GM12872 (cell line): ENCODE measurements around the gene KRT36.

ENCODE experiments used
- TF ChIP-seq, protein P1 (sequence below): IDR thresholded peaks from 3 replicates; pipeline ENCODE4 v1.5.1; 2011; ENCODE audit warnings: low read depth, mild to moderate bottlenecking, low read length, moderate library complexity; ENCODE audit not compliant: insufficient read depth

KRT36 gene

GRCh38 chr17:41464173-41464572 is 25.5 kb downstream of the KRT36 start:
- TF ChIP-seq, protein P1, sequence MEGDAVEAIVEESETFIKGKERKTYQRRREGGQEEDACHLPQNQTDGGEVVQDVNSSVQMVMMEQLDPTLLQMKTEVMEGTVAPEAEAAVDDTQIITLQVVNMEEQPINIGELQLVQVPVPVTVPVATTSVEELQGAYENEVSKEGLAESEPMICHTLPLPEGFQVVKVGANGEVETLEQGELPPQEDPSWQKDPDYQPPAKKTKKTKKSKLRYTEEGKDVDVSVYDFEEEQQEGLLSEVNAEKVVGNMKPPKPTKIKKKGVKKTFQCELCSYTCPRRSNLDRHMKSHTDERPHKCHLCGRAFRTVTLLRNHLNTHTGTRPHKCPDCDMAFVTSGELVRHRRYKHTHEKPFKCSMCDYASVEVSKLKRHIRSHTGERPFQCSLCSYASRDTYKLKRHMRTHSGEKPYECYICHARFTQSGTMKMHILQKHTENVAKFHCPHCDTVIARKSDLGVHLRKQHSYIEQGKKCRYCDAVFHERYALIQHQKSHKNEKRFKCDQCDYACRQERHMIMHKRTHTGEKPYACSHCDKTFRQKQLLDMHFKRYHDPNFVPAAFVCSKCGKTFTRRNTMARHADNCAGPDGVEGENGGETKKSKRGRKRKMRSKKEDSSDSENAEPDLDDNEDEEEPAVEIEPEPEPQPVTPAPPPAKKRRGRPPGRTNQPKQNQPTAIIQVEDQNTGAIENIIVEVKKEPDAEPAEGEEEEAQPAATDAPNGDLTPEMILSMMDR = no peak

GRCh38 chr17:41463746-41464145 is 26.0 kb downstream of the KRT36 start:
- TF ChIP-seq, protein P1 = no peak

DNA sequence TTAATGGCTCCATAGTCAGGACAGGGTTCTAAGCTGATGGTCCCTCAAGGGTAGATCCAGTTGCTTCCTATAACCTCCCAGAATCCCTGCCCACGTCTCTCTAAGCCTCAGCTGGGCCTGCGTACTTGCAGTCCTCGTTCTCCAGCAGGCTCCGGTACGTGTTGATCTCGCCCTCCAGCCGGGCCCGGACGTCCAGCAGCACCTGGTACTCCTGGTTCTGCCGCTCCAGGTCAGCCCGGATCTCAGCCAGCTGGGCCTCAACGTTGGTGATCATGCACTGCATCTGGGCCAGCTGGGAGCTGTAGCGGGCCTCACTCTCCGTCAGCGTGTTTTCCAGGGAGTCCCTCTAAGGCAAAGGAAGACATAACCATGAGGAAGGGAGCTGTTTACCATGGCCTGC is 27.0 kb downstream of the KRT36 start:
- TF ChIP-seq, protein P1 = no peak

- TF ChIP-seq, protein P1 = no peak
Observed at GRCh38 chr17:41457676-41458075, 32.0 kb downstream of the KRT36 start.

DNA sequence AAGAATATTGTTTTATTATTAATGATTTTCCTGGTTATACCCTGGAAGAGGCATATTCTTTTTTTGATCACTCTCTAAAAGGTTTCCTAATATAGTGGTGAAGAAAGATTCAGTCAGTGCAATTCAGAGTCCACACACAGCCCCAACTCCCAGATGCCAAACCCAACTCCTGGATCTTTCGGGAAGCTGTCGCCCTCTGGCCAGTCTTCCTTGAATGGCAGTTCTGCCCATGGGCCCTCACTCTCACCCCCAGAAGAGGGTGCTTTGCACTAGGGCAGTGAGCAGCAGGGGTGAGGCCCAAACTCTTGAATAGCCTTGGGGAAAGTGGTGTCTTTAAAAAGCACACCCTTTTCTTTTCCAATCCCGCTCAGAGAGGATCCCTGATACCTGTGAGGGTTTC is 33.5 kb downstream of the KRT36 start:
- TF ChIP-seq, protein P1 = no peak

- TF ChIP-seq, protein P1 = no peak
Observed at GRCh38 chr17:41455236-41455635, 34.5 kb downstream of the KRT36 start.

DNA sequence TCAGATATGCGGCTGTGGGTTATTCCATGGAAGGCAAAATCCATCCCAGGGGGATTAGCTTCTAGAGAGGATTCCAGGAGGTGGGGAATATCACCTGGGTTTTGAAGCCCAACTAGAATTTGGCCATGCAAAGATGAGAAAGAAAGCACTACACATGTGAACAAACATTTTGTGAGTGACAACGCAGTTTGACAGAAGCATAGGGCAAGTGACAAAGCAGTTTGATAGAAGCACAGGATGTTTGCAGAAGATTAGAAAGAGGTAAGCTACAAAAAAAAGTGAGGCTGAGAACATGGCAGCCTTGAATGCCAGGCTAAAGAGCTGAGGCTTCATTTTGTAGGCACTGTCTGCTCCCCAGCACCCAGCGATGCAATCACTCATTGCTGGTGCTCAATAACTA is 36.6 kb downstream of the KRT36 start:
- TF ChIP-seq, protein P1 = no peak

- TF ChIP-seq, protein P1 = no peak
Observed at GRCh38 chr17:41452281-41452680, 37.4 kb downstream of the KRT36 start.
